K562 (cell line): ENCODE data around the gene POLE2. TPM values are rescaled to one million over a fixed set of nuclear protein-coding genes. Genes with fewer than 3 reads are reported as not detected.

Experiments
- ATAC-seq: fragments of 200-7000 bp; cut with Tn5 transposase; 3 replicates; pipeline ENCODE4 v1.9.1; 2020; ENCODE audit warnings: moderate library complexity
- BruUV-seq: library from RNA; stranded (reverse); fragments of 400-500 nt; replicated peaks from 2 replicates; lab custom pipeline; 2021; lab: Mats Ljungman, UMichigan
- CTCF ChIA-PET: fragments of 300-600 bp; formaldehyde crosslinking; extraction: SDS; loops from one replicate; lab custom pipeline; 2021; ENCODE audit warnings: low intra/inter-chr PET ratio; lab: Yijun Ruan, JAX
- POLR2A ChIA-PET: fragments of 300-600, 350-650 bp; sonication (Branson Sonifier 250); formaldehyde crosslinking; extraction: SDS; loops from one replicate; lab custom pipeline; 2021; ENCODE audit warnings: antibody characterized with exemption, inconsistent platforms; lab: Yijun Ruan, JAX
- DNase-seq, 4 experiments: peaks; one replicate each; pipeline versions ENCODE4 v3.0.0 to v3.0.0-alpha.2; 2011 to 2018; ENCODE audit warnings: low spot score in 3 of 4, mixed read lengths in 3 of 4; ENCODE audit errors: extremely low read depth in 1 of 4
- FAIRE-seq: peaks from 2 replicates; lab custom pipeline; 2011; peaks lifted over from hg19 to GRCh38; lab: Jason Lieb, UNC
- H2AFZ ChIP-seq: 2 replicates; pipeline ENCODE4 v1.6.0; 2011; ENCODE audit warnings: low read depth, low read length, control low read depth, inconsistent platforms
- H3K27ac ChIP-seq: fragments of 200-600 bp; 3 replicates; pipeline ENCODE4 v1.8.0; 2011; ENCODE audit warnings: low read depth, mild to moderate bottlenecking, control low read depth, inconsistent platforms, low read length, moderate library complexity, mixed read lengths; ENCODE audit errors: extremely low read depth
- H3K27me3 ChIP-seq, 2 experiments: fragments of 300-600 bp in 1 of 2; 2 replicates in 1 of 2; 3 replicates in 1 of 2; pipeline versions ENCODE4 v1.6.0 to v1.8.0; 2011; ENCODE audit warnings: inconsistent platforms in 2 of 2, low read length in 2 of 2, mild to moderate bottlenecking in 1 of 2, mixed read lengths in 1 of 2, moderate library complexity in 1 of 2; ENCODE audit not compliant: control insufficient read depth in 2 of 2, insufficient read depth in 2 of 2
- H3K36me3 ChIP-seq: fragments of 300-600 bp; 3 replicates; pipeline ENCODE4 v1.8.0; 2011; ENCODE audit warnings: mild to moderate bottlenecking, low read length, inconsistent platforms; ENCODE audit not compliant: control insufficient read depth, insufficient read depth
- H3K4me1 ChIP-seq, 2 experiments: fragments of 200-600 bp in 1 of 2; replicated peaks in 1 of 2; 2 replicates in 1 of 2; 3 replicates in 1 of 2; pipeline versions ENCODE4 v1.5.1 to v1.8.0; 2011; ENCODE audit warnings: inconsistent platforms in 2 of 2, low read length in 2 of 2, mild to moderate bottlenecking in 1 of 2, mixed read lengths in 1 of 2, moderate library complexity in 1 of 2; ENCODE audit not compliant: control insufficient read depth in 2 of 2, insufficient read depth in 2 of 2
- H3K4me2 ChIP-seq: 2 replicates; pipeline ENCODE4 v1.6.1; 2011; ENCODE audit warnings: low read length, control low read depth, inconsistent platforms, mixed read lengths; ENCODE audit not compliant: insufficient read depth
- H3K4me3 ChIP-seq: fragments of 200-600 bp; sonication (generic), shearing (Covaris generic); 2 replicates; pipeline ENCODE4 v1.5.1; 2016; ENCODE audit warnings: control low read depth, inconsistent platforms
- H3K79me2 ChIP-seq: fragments of 200-600 bp; 3 replicates; pipeline ENCODE4 v1.8.0; 2011; ENCODE audit warnings: low read length, inconsistent platforms; ENCODE audit not compliant: control insufficient read depth, insufficient read depth
- H3K9ac ChIP-seq, 2 experiments: 2 replicates each; pipeline versions ENCODE4 v1.6.0 to v1.6.1; 2011; ENCODE audit warnings: low read depth in 2 of 2, low read length in 2 of 2, control low read depth in 1 of 2, inconsistent platforms in 1 of 2, mild to moderate bottlenecking in 1 of 2, mixed read lengths in 1 of 2; ENCODE audit not compliant: insufficient read depth in 1 of 2
- H3K9me1 ChIP-seq: one replicate; pipeline ENCODE4 v1.6.0; 2011; ENCODE audit warnings: inconsistent platforms, mild to moderate bottlenecking, low read length, moderate library complexity; ENCODE audit not compliant: control insufficient read depth, insufficient read depth
- H3K9me3 ChIP-seq: replicated peaks from 2 replicates; pipeline ENCODE4 v1.5.1; 2011; ENCODE audit warnings: low read depth, low read length, inconsistent platforms; ENCODE audit not compliant: control insufficient read depth, insufficient read depth
- H4K20me1 ChIP-seq: replicated peaks from 2 replicates; pipeline ENCODE4 v1.6.1; 2011; ENCODE audit warnings: low read length, inconsistent platforms, mixed read lengths; ENCODE audit not compliant: control insufficient read depth, insufficient read depth
- ETS2 ChIP-seq: IDR thresholded peaks from 2 replicates; pipeline ENCODE4 v1.6.1; 2016; ENCODE audit warnings: borderline replicate concordance, missing genetic modification characterization, mild to moderate bottlenecking, moderate library complexity, missing compliant biosample characterization; ENCODE audit not compliant: poor library complexity, severe bottlenecking
- GABPB1 ChIP-seq: sonication (generic); formaldehyde crosslinking; IDR thresholded peaks from 2 replicates; pipeline ENCODE4 v1.8.0; 2022; ENCODE audit warnings: mild to moderate bottlenecking, missing genetic modification reagents
- HDAC1 ChIP-seq, 2 experiments: fragments of 450-650 bp; IDR thresholded peaks; 2 replicates each; pipeline ENCODE4 v1.6.1; 2016 to 2017; ENCODE audit warnings: inconsistent platforms in 1 of 2, mild to moderate bottlenecking in 1 of 2, moderate library complexity in 1 of 2
- HNRNPL ChIP-seq: fragments of 200-400 bp; formaldehyde crosslinking; IDR thresholded peaks from 2 replicates; pipeline ENCODE4 v1.6.1; 2017; ENCODE audit warnings: low read depth, mild to moderate bottlenecking, low read length
- MEIS2 ChIP-seq: fragments of 450-650 bp; IDR thresholded peaks from 2 replicates; pipeline ENCODE4 v1.6.1; 2014; ENCODE audit warnings: mild to moderate bottlenecking; ENCODE audit not compliant: partially characterized antibody
- NRF1 ChIP-seq, 2 experiments: fragments of 450-650 bp; IDR thresholded peaks in 1 of 2; conservative IDR thresholded peaks in 1 of 2; 2 replicates each; pipeline ENCODE4 v1.6.1; 2014; ENCODE audit warnings: mild to moderate bottlenecking in 2 of 2
- RB1 ChIP-seq: fragments of 450-650 bp; IDR thresholded peaks from 2 replicates; pipeline ENCODE4 v1.6.1; 2017; ENCODE audit warnings: low read depth, mild to moderate bottlenecking
- SMAD4 ChIP-seq: fragments of 250-450 bp; sonication (Bioruptor Pico); conservative IDR thresholded peaks from 2 replicates; pipeline ENCODE4 v1.8.0; 2021; ENCODE audit warnings: inconsistent platforms, mild to moderate bottlenecking, moderate library complexity
- SREBF1 ChIP-seq: fragments of 150-350 bp; IDR thresholded peaks from 2 replicates; pipeline ENCODE4 v1.6.1; 2014; ENCODE audit warnings: antibody characterized with exemption, low read depth, low read length, borderline replicate concordance
- TARDBP ChIP-seq: fragments of 450-650 bp; IDR thresholded peaks from 2 replicates; pipeline ENCODE4 v1.6.1; 2016
- ZKSCAN1 ChIP-seq: fragments of 150-350 bp; IDR thresholded peaks from 2 replicates; pipeline ENCODE4 v1.6.1; 2016; ENCODE audit warnings: low read depth, low read length
- ZNF12 ChIP-seq: sonication (generic); formaldehyde crosslinking; IDR thresholded peaks from 2 replicates; pipeline ENCODE4 v1.4.0; 2020; ENCODE audit warnings: mild to moderate bottlenecking, missing genetic modification reagents
- ZNF77 ChIP-seq: fragments of 250-450 bp; sonication (Bioruptor Pico); IDR thresholded peaks from 2 replicates; pipeline ENCODE4 v1.5.0; 2020
- WGBS: fragments of 100-300 bp; shearing (Covaris generic); methylation state at CpG from one replicate; pipeline ENCODE4 v1.1.6; 2016; ENCODE audit warnings: low coverage, mixed read lengths; ENCODE audit not compliant: insufficient coverage; ENCODE audit errors: missing lambda C conversion rate; 5-methylcytosine and 5-hydroxymethylcytosine counted together
- in situ Hi-C: fragments of 300-500 bp; cut with MboI; formaldehyde crosslinking; loops from 4 replicates; pipeline ENCODE4 v1.15.0; 2018; ENCODE audit warnings: inconsistent platforms, mixed read lengths
- intact Hi-C: fragments of 100-400 bp; cut with micrococcal nuclease; formaldehyde crosslinking; loops from 2 replicates; pipeline ENCODE4 v1.14.2; 2022
- polyA plus RNA-seq, 8 experiments: library from polyadenylated mRNA; depleted of rRNA in 4 of 8; stranded (reverse) in 5 of 8; unstranded in 3 of 8; fragments of >200 nt; fragmentation: Nextera tagmentation in 2 of 8; fragmentation: Illumina TruSeq in 1 of 8; extraction: Ambion mirVana in 2 of 8; extraction: Trizol in 1 of 8; gene quantifications; 2 replicates each; pipeline versions ENCODE4 v1.2.1 to v1.2.3, GENCODE V29; 2011 to 2014; ENCODE audit warnings: inconsistent platforms in 1 of 8, missing spikeins in 1 of 8
- total RNA-seq, 7 experiments: library from RNA; depleted of rRNA in 6 of 7; stranded (reverse); fragments of >200 nt in 6 of 7; fragmentation: Illumina TruSeq in 2 of 7; extraction: Trizol in 2 of 7; gene quantifications; 2 replicates each; pipeline versions ENCODE4 v1.2.1 to v1.2.3, GENCODE V29; 2011 to 2021; ENCODE audit warnings: low replicate concordance in 1 of 7
- TF ChIP-seq, protein P1 (sequence below): sonication (generic); formaldehyde crosslinking; IDR thresholded peaks from 2 replicates; pipeline ENCODE4 v1.8.0; 2023; ENCODE audit warnings: mild to moderate bottlenecking, missing genetic modification reagents
- TF ChIP-seq, protein P2 (sequence below): sonication (generic); formaldehyde crosslinking; IDR thresholded peaks from 2 replicates; pipeline ENCODE4 v1.9.0; 2022; ENCODE audit warnings: mild to moderate bottlenecking, missing genetic modification reagents
- TF ChIP-seq, protein P3 (sequence below): fragments of 450-650 bp; IDR thresholded peaks from 2 replicates; pipeline ENCODE4 v1.6.1; 2014; ENCODE audit warnings: low read depth, mild to moderate bottlenecking, moderate library complexity, borderline replicate concordance

Gene POLE2
- total and polyA plus RNA-seq, 9 of the 15 experiments (the other 6 are each of a cell fraction or from before 2014, with no cell fraction given), result 30.7 to 78.4 (median 55.4) TPM

DNA sequence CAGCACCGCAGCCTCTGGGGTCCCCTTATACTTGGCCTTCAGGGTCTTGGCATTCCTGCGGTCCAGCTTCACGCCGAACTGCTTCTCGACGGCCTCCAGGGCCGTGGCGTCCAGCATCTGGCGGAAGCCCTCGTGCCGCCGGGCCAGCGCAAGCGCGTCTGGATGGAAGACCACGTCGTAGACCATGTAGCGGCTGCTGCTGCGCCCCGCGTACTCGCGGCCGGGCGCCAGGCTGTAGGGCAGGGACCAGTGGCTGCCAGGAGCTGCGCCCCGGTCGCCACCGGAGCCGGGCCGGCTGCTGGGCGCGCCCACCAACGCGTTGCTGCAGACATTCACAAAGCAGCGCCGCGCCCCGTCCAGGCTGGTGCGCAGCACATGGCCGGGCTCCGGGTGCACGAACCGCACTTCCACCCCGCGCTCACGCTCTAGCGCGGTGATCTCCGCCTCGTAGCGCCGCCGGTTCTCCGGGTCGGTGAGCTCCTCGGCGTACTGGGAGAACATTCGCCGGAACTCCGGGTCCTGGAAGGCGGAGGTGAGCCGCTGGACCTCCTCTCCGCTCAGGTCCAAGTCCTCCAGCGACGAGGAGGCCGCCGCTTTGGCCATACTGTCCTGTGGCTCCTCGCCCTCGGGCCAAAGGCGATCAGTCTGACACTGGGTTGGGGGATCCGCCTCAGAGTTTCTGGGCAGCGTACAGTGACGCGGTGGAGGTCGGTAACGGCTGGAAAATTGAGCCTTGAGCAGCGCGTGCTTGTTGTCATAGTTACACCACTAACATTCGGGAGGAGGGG lies 53.3 kb downstream of the POLE2 start, which contains the start of gene DNAAF2:
DNAAF2 (minus strand) TSS at position 698 of the 788 bp plus-strand sequence; CDS start at position 603, 95 bp downstream.
- H3K4me2 ChIP-seq, result peak within 1 kb of the TSS; percentile 92
- FAIRE-seq (no peak), DNase-seq (peak; percentile 42 to 67 (median 48)), ATAC-seq (peak; percentile 54)
- intact Hi-C loops, result loop anchor here (1.0 to 5.0 kb wide), 4 partner anchors 54 to 218 kb away; partner anchors contain the start of genes KLHDC2, NEMF and POLE2
- TSS peak; percentile 50 for BruUV-seq
- in situ Hi-C loops, result loop anchor here (25.0 kb wide), 1 partner anchor 478 kb away; the partner anchor contains the start of gene VCPKMT
- POLR2A ChIA-PET, result interaction anchor here (0.5 to 3.4 kb wide), 14 partner anchors 9 to 1203 kb away, joined by 3 to 25 read pairs (median 4); partner anchors contain the start of genes KLHDC2, LRR1, MGAT2 and RPL36AL
- H3K9me1 ChIP-seq, result no peaks in the 10 kb centered on the region
- H3K4me3 ChIP-seq, result peak within 1 kb of the TSS; percentile 91
- H3K4me1 ChIP-seq, result peaks cover 8 to 20% of the 10 kb centered on the region in 2 experiments; a peak in 4 of 5 replicates
- H2AFZ ChIP-seq, result peak within 1 kb of the TSS; percentile 85
- H3K36me3 ChIP-seq, result peaks cover 32% of the 10 kb centered on the region
- H3K9ac ChIP-seq, result peak within 1 kb of the TSS; percentile 91 to 99
- 2% methylated on average over 38 of the region's 80 CpGs for WGBS
- H3K9me3 ChIP-seq, result no peaks in the 10 kb centered on the region
- peaks cover 96% of the 10 kb centered on the region for H3K79me2 ChIP-seq
- no peaks in the 10 kb centered on the region for H4K20me1 ChIP-seq
- peak within 1 kb of the TSS; percentile 99 for H3K27ac ChIP-seq
- H3K27me3 ChIP-seq, result no peaks in the 10 kb centered on the region
- CTCF ChIA-PET, result interaction anchor here (0.6 kb wide), 1 partner anchor 470 kb away, joined by 3 read pairs; no protein-coding TSS in a partner anchor
- TF ChIP-seq HDAC1 (IDR thresholded peaks at IDR 0.05) (peak in 1 of 2 experiments; percentile 72; a peak in 2 of 4 replicates), GABPB1 (CRISPR knock-in tag) (no peak), MEIS2 (no peak), RB1 (no peak), HNRNPL (peak; percentile 56; the same call in 1 of the 2 replicates), TARDBP (no peak), NRF1 (conservative IDR thresholded peaks at IDR 0.05 in 1 of 2, IDR thresholded peaks at IDR 0.05 in 1 of 2) (peak; percentile 84 to 87), ETS2 (tag) (no peak), ZKSCAN1 (no peak), SREBF1 (peak; percentile 27; the same call in 1 of the 2 replicates), SMAD4 (CRISPR knock-in tag) (peak; percentile 31; the same call in 1 of the 2 replicates), ZNF12 (0 out of 2 replicates have a peak, but pooled peaks have one; percentile 25), ZNF77 (CRISPR knock-in tag) (no peak)
- TF ChIP-seq, protein P1, sequence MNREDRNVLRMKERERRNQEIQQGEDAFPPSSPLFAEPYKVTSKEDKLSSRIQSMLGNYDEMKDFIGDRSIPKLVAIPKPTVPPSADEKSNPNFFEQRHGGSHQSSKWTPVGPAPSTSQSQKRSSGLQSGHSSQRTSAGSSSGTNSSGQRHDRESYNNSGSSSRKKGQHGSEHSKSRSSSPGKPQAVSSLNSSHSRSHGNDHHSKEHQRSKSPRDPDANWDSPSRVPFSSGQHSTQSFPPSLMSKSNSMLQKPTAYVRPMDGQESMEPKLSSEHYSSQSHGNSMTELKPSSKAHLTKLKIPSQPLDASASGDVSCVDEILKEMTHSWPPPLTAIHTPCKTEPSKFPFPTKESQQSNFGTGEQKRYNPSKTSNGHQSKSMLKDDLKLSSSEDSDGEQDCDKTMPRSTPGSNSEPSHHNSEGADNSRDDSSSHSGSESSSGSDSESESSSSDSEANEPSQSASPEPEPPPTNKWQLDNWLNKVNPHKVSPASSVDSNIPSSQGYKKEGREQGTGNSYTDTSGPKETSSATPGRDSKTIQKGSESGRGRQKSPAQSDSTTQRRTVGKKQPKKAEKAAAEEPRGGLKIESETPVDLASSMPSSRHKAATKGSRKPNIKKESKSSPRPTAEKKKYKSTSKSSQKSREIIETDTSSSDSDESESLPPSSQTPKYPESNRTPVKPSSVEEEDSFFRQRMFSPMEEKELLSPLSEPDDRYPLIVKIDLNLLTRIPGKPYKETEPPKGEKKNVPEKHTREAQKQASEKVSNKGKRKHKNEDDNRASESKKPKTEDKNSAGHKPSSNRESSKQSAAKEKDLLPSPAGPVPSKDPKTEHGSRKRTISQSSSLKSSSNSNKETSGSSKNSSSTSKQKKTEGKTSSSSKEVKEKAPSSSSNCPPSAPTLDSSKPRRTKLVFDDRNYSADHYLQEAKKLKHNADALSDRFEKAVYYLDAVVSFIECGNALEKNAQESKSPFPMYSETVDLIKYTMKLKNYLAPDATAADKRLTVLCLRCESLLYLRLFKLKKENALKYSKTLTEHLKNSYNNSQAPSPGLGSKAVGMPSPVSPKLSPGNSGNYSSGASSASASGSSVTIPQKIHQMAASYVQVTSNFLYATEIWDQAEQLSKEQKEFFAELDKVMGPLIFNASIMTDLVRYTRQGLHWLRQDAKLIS (CRISPR knock-in tag), result 0 out of 2 replicates have a peak, but pooled peaks have one; percentile 25
- TF ChIP-seq, protein P2, sequence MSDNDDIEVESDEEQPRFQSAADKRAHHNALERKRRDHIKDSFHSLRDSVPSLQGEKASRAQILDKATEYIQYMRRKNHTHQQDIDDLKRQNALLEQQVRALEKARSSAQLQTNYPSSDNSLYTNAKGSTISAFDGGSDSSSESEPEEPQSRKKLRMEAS (CRISPR knock-in tag), result peak; percentile 65
- TF ChIP-seq, protein P3, sequence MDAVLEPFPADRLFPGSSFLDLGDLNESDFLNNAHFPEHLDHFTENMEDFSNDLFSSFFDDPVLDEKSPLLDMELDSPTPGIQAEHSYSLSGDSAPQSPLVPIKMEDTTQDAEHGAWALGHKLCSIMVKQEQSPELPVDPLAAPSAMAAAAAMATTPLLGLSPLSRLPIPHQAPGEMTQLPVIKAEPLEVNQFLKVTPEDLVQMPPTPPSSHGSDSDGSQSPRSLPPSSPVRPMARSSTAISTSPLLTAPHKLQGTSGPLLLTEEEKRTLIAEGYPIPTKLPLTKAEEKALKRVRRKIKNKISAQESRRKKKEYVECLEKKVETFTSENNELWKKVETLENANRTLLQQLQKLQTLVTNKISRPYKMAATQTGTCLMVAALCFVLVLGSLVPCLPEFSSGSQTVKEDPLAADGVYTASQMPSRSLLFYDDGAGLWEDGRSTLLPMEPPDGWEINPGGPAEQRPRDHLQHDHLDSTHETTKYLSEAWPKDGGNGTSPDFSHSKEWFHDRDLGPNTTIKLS, result no peak
